Astrocyte (in vitro differentiated cells and primary cell): ENCODE data around the gene MT1E. TPM values are rescaled to one million over a fixed set of nuclear protein-coding genes. Genes with fewer than 3 reads are reported as not detected.
"Not testable (repeated sequence)": the region's sequence is repeated elsewhere in the genome, so short reads cannot be mapped to it uniquely, and the experiment has no call there.

ENCODE experiments used
- DNase-seq: peaks from one replicate; pipeline ENCODE4 v3.0.0-alpha.2; 2010; ENCODE audit warnings: low read depth
- FAIRE-seq: peaks from 2 replicates; lab custom pipeline; 2011; peaks lifted over from hg19 to GRCh38; lab: Jason Lieb, UNC
- H2AFZ ChIP-seq: 2 replicates; pipeline ENCODE4 v1.6.0; 2012; ENCODE audit warnings: low read depth, low read length, inconsistent platforms
- H3K27ac ChIP-seq: 2 replicates; pipeline ENCODE4 v1.5.1; 2011; ENCODE audit warnings: low read depth, low read length, inconsistent platforms
- H3K27me3 ChIP-seq: 2 replicates; pipeline ENCODE4 v1.6.0; 2011; ENCODE audit warnings: low read length, inconsistent platforms; ENCODE audit not compliant: insufficient read depth
- H3K36me3 ChIP-seq: 2 replicates; pipeline ENCODE4 v1.5.1; 2011; ENCODE audit warnings: low read length, inconsistent platforms; ENCODE audit not compliant: insufficient read depth
- H3K4me1 ChIP-seq: 2 replicates; pipeline ENCODE4 v1.5.1; 2011; ENCODE audit warnings: low read length, inconsistent platforms; ENCODE audit not compliant: insufficient read depth
- H3K4me2 ChIP-seq: 2 replicates; pipeline ENCODE4 v1.6.0; 2012; ENCODE audit warnings: low read length, inconsistent platforms
- H3K4me3 ChIP-seq: 2 replicates; pipeline ENCODE4 v1.5.1; 2011; ENCODE audit warnings: low read depth, mild to moderate bottlenecking, low read length, inconsistent platforms; ENCODE audit not compliant: insufficient read depth
- H3K79me2 ChIP-seq: 2 replicates; pipeline ENCODE4 v1.6.0; 2012; ENCODE audit warnings: mild to moderate bottlenecking, low read length, inconsistent platforms; ENCODE audit not compliant: insufficient read depth
- H3K9ac ChIP-seq: 2 replicates; pipeline ENCODE4 v1.6.0; 2012; ENCODE audit warnings: mild to moderate bottlenecking, low read length, inconsistent platforms
- H3K9me3 ChIP-seq: 2 replicates; pipeline ENCODE4 v1.5.1; 2012; ENCODE audit warnings: low read depth, mild to moderate bottlenecking, low read length, inconsistent platforms; ENCODE audit not compliant: insufficient read depth
- H4K20me1 ChIP-seq: 2 replicates; pipeline ENCODE4 v1.6.0; 2012; ENCODE audit warnings: low read length, inconsistent platforms; ENCODE audit not compliant: insufficient read depth
- H3K27ac Mint-ChIP-seq: one replicate; pipeline ENCODE4 v1.8.0; 2021; ENCODE audit warnings: mild to moderate bottlenecking, mixed read lengths; ENCODE audit not compliant: unreplicated experiment
- H3K27me3 Mint-ChIP-seq: one replicate; pipeline ENCODE4 v1.8.0; 2021; ENCODE audit warnings: low read depth, mixed read lengths; ENCODE audit not compliant: unreplicated experiment
- H3K36me3 Mint-ChIP-seq: one replicate; pipeline ENCODE4 v1.8.0; 2021; ENCODE audit warnings: low read depth, mixed read lengths; ENCODE audit not compliant: unreplicated experiment
- H3K4me1 Mint-ChIP-seq: one replicate; pipeline ENCODE4 v1.8.0; 2021; ENCODE audit warnings: low read depth, mixed read lengths; ENCODE audit not compliant: unreplicated experiment
- H3K4me3 Mint-ChIP-seq: one replicate; pipeline ENCODE4 v1.8.0; 2021; ENCODE audit warnings: mild to moderate bottlenecking, moderate library complexity, mixed read lengths; ENCODE audit not compliant: unreplicated experiment
- H3K9me3 Mint-ChIP-seq: one replicate; pipeline ENCODE4 v1.8.0; 2021; ENCODE audit warnings: mild to moderate bottlenecking, mixed read lengths; ENCODE audit not compliant: unreplicated experiment
- CTCF ChIP-seq: IDR thresholded peaks from 2 replicates; pipeline ENCODE4 v1.5.1; 2011; ENCODE audit warnings: low read depth, mild to moderate bottlenecking, inconsistent platforms, low read length, moderate library complexity; ENCODE audit not compliant: insufficient read depth
- EZH2 ChIP-seq: IDR thresholded peaks from 2 replicates; pipeline ENCODE4 v1.6.1; 2012; ENCODE audit warnings: mild to moderate bottlenecking, low read length, inconsistent platforms; ENCODE audit not compliant: insufficient read depth
- total RNA-seq: library from RNA; stranded (reverse); gene quantifications from 2 replicates; pipeline ENCODE4 v1.2.1, GENCODE V29; 2021

MT1E gene
- total RNA-seq, 1 donor from 2014 or later = 11.9 TPM

- peaks cover 2% of the 10 kb centered on the region for H3K9me3 ChIP-seq
- H3K27me3 Mint-ChIP-seq = peaks cover 96% of the 10 kb centered on the region
- H3K27ac Mint-ChIP-seq = no peak overlapping the region
- no peak overlapping the region for H2AFZ ChIP-seq
- DNase-seq (no peak), FAIRE-seq (no peak)
- peaks cover 4% of the 10 kb centered on the region for H4K20me1 ChIP-seq
- no peaks in the 10 kb centered on the region for H3K79me2 ChIP-seq
- no peak overlapping the region for H3K4me3 ChIP-seq
- peaks cover 11% of the 10 kb centered on the region for H3K9me3 Mint-ChIP-seq
- peak; percentile 70 for TF ChIP-seq EZH2
- no peak for TF ChIP-seq CTCF
- H3K4me3 Mint-ChIP-seq = no peak overlapping the region
- H3K27me3 ChIP-seq = peaks cover 90% of the 10 kb centered on the region
- no peak overlapping the region for H3K4me2 ChIP-seq
- H3K9ac ChIP-seq = no peak overlapping the region
- H3K36me3 Mint-ChIP-seq = peaks cover 2% of the 10 kb centered on the region
- peaks cover 5% of the 10 kb centered on the region for H3K4me1 ChIP-seq
- H3K4me1 Mint-ChIP-seq = peaks cover 4% of the 10 kb centered on the region
- H3K36me3 ChIP-seq = no peaks in the 10 kb centered on the region
- H3K27ac ChIP-seq = no peak overlapping the region
Measured at GRCh38 chr16:56669840-56670619, 44.4 kb downstream of the MT1E start.

GRCh38 chr16:56670620-56670934 is 45.0 kb downstream of the MT1E start:
- Histone ChIP-seq H4K20me1 (peaks cover 4% of the 10 kb centered on the region), H3K4me3 (no peak overlapping the region), H3K4me2 (no peak overlapping the region), H3K79me2 (no peaks in the 10 kb centered on the region), H3K27ac (no peak overlapping the region), H3K9ac (no peak overlapping the region), H3K27me3 (peaks cover 90% of the 10 kb centered on the region), H3K36me3 (no peaks in the 10 kb centered on the region), H3K4me1 (peaks cover 5% of the 10 kb centered on the region), H2AFZ (no peak overlapping the region), H3K9me3 (peaks cover 2% of the 10 kb centered on the region)
- H3K9me3 Mint-ChIP-seq = peaks cover 11% of the 10 kb centered on the region
- no peak overlapping the region for H3K4me3 Mint-ChIP-seq
- no peak for DNase-seq
- no peak for FAIRE-seq
- no peak for TF ChIP-seq CTCF
- TF ChIP-seq EZH2 = no peak
- H3K27ac Mint-ChIP-seq = no peak overlapping the region
- peaks cover 96% of the 10 kb centered on the region for H3K27me3 Mint-ChIP-seq
- peaks cover 2% of the 10 kb centered on the region for H3K36me3 Mint-ChIP-seq
- peaks cover 4% of the 10 kb centered on the region for H3K4me1 Mint-ChIP-seq

GRCh38 chr16:56671691-56672090 is 46.1 kb downstream of the MT1E start:
- H3K4me2 ChIP-seq, H3K27ac Mint-ChIP-seq, H3K27ac ChIP-seq, H3K9me3 ChIP-seq, H3K9ac ChIP-seq, H3K36me3 ChIP-seq, DNase-seq, H3K4me3 Mint-ChIP-seq, H4K20me1 ChIP-seq, H3K4me1 Mint-ChIP-seq, FAIRE-seq, H3K4me3 ChIP-seq, H2AFZ ChIP-seq, H3K36me3 Mint-ChIP-seq, H3K79me2 ChIP-seq: not testable (repeated sequence)
- Histone ChIP-seq H3K27me3 (peaks cover 85% of the 10 kb centered on the region), H3K4me1 (peaks cover 11% of the 10 kb centered on the region)
- peaks cover 94% of the 10 kb centered on the region for H3K27me3 Mint-ChIP-seq
- H3K9me3 Mint-ChIP-seq = peaks cover 11% of the 10 kb centered on the region

- DNase-seq, H3K4me3 Mint-ChIP-seq, H3K27ac Mint-ChIP-seq, H3K27ac ChIP-seq, H3K4me1 Mint-ChIP-seq, H3K36me3 Mint-ChIP-seq, H3K4me3 ChIP-seq, H3K79me2 ChIP-seq, H3K4me2 ChIP-seq, H3K36me3 ChIP-seq, FAIRE-seq, H4K20me1 ChIP-seq, H3K9me3 ChIP-seq, H2AFZ ChIP-seq, H3K9ac ChIP-seq: not testable (repeated sequence)
- peaks cover 11% of the 10 kb centered on the region for H3K4me1 ChIP-seq
- H3K9me3 Mint-ChIP-seq = peaks cover 11% of the 10 kb centered on the region
- H3K27me3 ChIP-seq = peaks cover 84% of the 10 kb centered on the region
- peaks cover 94% of the 10 kb centered on the region for H3K27me3 Mint-ChIP-seq
Measured at GRCh38 chr16:56672171-56672570, 46.6 kb downstream of the MT1E start.
